IMR-90 (cell line): ENCODE measurements around the gene TBPL2. TPM values are rescaled to one million over a fixed set of nuclear protein-coding genes. Genes with fewer than 3 reads are reported as not detected.

Experiments
- ATAC-seq: fragments of 200-7000 bp; cut with Tn5 transposase; 2 replicates; pipeline ENCODE4 v1.9.1; 2020; ENCODE audit warnings: low read depth, mild to moderate bottlenecking, moderate library complexity
- BruUV-seq: library from RNA; stranded (reverse); fragments of 400-500 nt; replicated peaks from 2 replicates; lab custom pipeline; 2021; lab: Mats Ljungman, UMichigan
- CTCF ChIA-PET: fragments of 300-600 bp; formaldehyde crosslinking; extraction: SDS; loops from one replicate; lab custom pipeline; 2021; ENCODE audit warnings: antibody characterized with exemption; lab: Yijun Ruan, JAX
- POLR2A ChIA-PET: fragments of 300-600 bp; sonication (Branson Sonifier 250); formaldehyde crosslinking; loops from one replicate; lab custom pipeline; 2022; ENCODE audit warnings: antibody characterized with exemption; ENCODE audit not compliant: unreplicated experiment; lab: Charles Lee
- DNase-seq: peaks from one replicate; pipeline ENCODE4 v3.0.0; 2013
- H2AFZ ChIP-seq: replicated peaks from 2 replicates; pipeline ENCODE3; 2013; ENCODE audit warnings: low read length, mild to moderate bottlenecking; ENCODE audit not compliant: poor library complexity
- H2AK5ac ChIP-seq: 2 replicates; pipeline ENCODE4 v1.6.1; 2013; ENCODE audit warnings: low read depth, low read length, inconsistent platforms
- H2AK9ac ChIP-seq: replicated peaks from 2 replicates; pipeline ENCODE3; 2013; ENCODE audit warnings: mild to moderate bottlenecking, low read depth, low read length, moderate library complexity; ENCODE audit not compliant: poor library complexity
- H2BK120ac ChIP-seq: 2 replicates; pipeline ENCODE4 v1.6.1; 2013; ENCODE audit warnings: low read depth, low read length, inconsistent platforms
- H2BK15ac ChIP-seq: 3 replicates; pipeline ENCODE4 v1.6.1; 2013; ENCODE audit warnings: low read depth, low read length, inconsistent platforms
- H2BK20ac ChIP-seq: 2 replicates; pipeline ENCODE4 v1.6.1; 2013; ENCODE audit warnings: low read depth, mild to moderate bottlenecking, inconsistent platforms, low read length, moderate library complexity
- H2BK5ac ChIP-seq: 2 replicates; pipeline ENCODE4 v1.6.1; 2013; ENCODE audit warnings: mild to moderate bottlenecking, low read depth, low read length, inconsistent platforms; ENCODE audit not compliant: poor library complexity, severe bottlenecking
- H3K14ac ChIP-seq: replicated peaks from 2 replicates; pipeline ENCODE4 v1.6.1; 2013; ENCODE audit warnings: low read depth, low read length, inconsistent platforms
- H3K18ac ChIP-seq: 2 replicates; pipeline ENCODE4 v1.6.1; 2013; ENCODE audit warnings: low read depth, low read length, control low read depth
- H3K23ac ChIP-seq: 2 replicates; pipeline ENCODE4 v1.6.1; 2013; ENCODE audit warnings: low read depth, low read length, inconsistent platforms
- H3K27ac ChIP-seq: 2 replicates; pipeline ENCODE4 v1.5.1; 2013; ENCODE audit warnings: mild to moderate bottlenecking, control low read depth, low read length; ENCODE audit not compliant: insufficient read depth
- H3K27me3 ChIP-seq: 2 replicates; pipeline ENCODE4 v1.6.1; 2013; ENCODE audit warnings: low read length; ENCODE audit not compliant: control insufficient read depth, insufficient read depth
- H3K36me3 ChIP-seq: 2 replicates; pipeline ENCODE4 v1.6.1; 2013; ENCODE audit warnings: low read length, mixed read lengths; ENCODE audit not compliant: control insufficient read depth, insufficient read depth
- H3K4ac ChIP-seq: 2 replicates; pipeline ENCODE4 v1.6.1; 2013; ENCODE audit warnings: low read depth, low read length, inconsistent platforms
- H3K4me1 ChIP-seq: 2 replicates; pipeline ENCODE4 v1.6.1; 2013; ENCODE audit warnings: low read length, mixed read lengths; ENCODE audit not compliant: control insufficient read depth, insufficient read depth
- H3K4me2 ChIP-seq: 2 replicates; pipeline ENCODE4 v1.6.1; 2013; ENCODE audit warnings: low read depth, mild to moderate bottlenecking, control low read depth, low read length, moderate library complexity
- H3K4me3 ChIP-seq: 2 replicates; pipeline ENCODE4 v1.5.1; 2013; ENCODE audit warnings: low read depth, mild to moderate bottlenecking, control low read depth, low read length, moderate library complexity; ENCODE audit not compliant: insufficient read depth
- H3K56ac ChIP-seq: 2 replicates; pipeline ENCODE4 v1.6.1; 2013; ENCODE audit warnings: low read length, inconsistent platforms; ENCODE audit not compliant: insufficient read depth; ENCODE audit errors: extremely low read depth
- H3K79me1 ChIP-seq, 2 experiments: 2 replicates each; pipeline ENCODE4 v1.6.1; 2013; ENCODE audit warnings: low read length in 2 of 2, inconsistent platforms in 1 of 2, low read depth in 1 of 2
- H3K9ac ChIP-seq: 2 replicates; pipeline ENCODE4 v1.6.1; 2013; ENCODE audit warnings: low read depth, low read length, control low read depth
- H3K9me1 ChIP-seq: 2 replicates; pipeline ENCODE4 v1.6.1; 2013; ENCODE audit warnings: low read length, inconsistent platforms; ENCODE audit not compliant: insufficient read depth
- H3K9me3 ChIP-seq: 2 replicates; pipeline ENCODE4 v1.6.1; 2013; ENCODE audit warnings: low read length; ENCODE audit not compliant: control insufficient read depth, insufficient read depth
- H4K20me1 ChIP-seq: 2 replicates; pipeline ENCODE4 v1.6.1; 2013; ENCODE audit warnings: low read length, inconsistent platforms; ENCODE audit not compliant: insufficient read depth
- H4K5ac ChIP-seq: 2 replicates; pipeline ENCODE4 v1.6.1; 2013; ENCODE audit warnings: mild to moderate bottlenecking, low read depth, low read length, control low read depth
- H4K8ac ChIP-seq, 2 experiments: 2 replicates each; pipeline ENCODE4 v1.6.1; 2013; ENCODE audit warnings: low read depth in 2 of 2, low read length in 2 of 2, control low read depth in 1 of 2, inconsistent platforms in 1 of 2
- H4K91ac ChIP-seq: 2 replicates; pipeline ENCODE4 v1.6.1; 2013; ENCODE audit warnings: low read depth, low read length, inconsistent platforms; ENCODE audit not compliant: insufficient read depth
- BHLHE40 ChIP-seq: fragments of 150-350 bp; IDR thresholded peaks from 2 replicates; pipeline ENCODE4 v1.6.1; 2016; ENCODE audit warnings: mild to moderate bottlenecking, low read depth, low read length
- CEBPB ChIP-seq: IDR thresholded peaks from 2 replicates; pipeline ENCODE4 v1.6.1; 2012; ENCODE audit warnings: low read depth, low read length, improper control_type of control experiment
- CTCF ChIP-seq: conservative IDR thresholded peaks from 2 replicates; pipeline ENCODE4 v1.5.1; 2012; ENCODE audit warnings: mild to moderate bottlenecking, low read depth, low read length, improper control_type of control experiment
- FOS ChIP-seq: fragments of 150-350 bp; IDR thresholded peaks from 2 replicates; pipeline ENCODE4 v1.6.1; 2016; ENCODE audit warnings: low read depth, low read length
- MAFK ChIP-seq: IDR thresholded peaks from 2 replicates; pipeline ENCODE4 v1.6.1; 2012; ENCODE audit warnings: low read depth, low read length, improper control_type of control experiment
- MAZ ChIP-seq: IDR thresholded peaks from 2 replicates; pipeline ENCODE4 v1.6.1; 2012; ENCODE audit warnings: low read depth, mild to moderate bottlenecking, low read length, improper control_type of control experiment, moderate library complexity, borderline replicate concordance
- MXI1 ChIP-seq: IDR thresholded peaks from 2 replicates; pipeline ENCODE4 v1.6.1; 2012; ENCODE audit warnings: low read depth, mild to moderate bottlenecking, low read length, moderate library complexity, borderline replicate concordance
- NFE2L2 ChIP-seq: fragments of 150-350 bp; IDR thresholded peaks from 2 replicates; pipeline ENCODE4 v1.6.1; 2016; ENCODE audit warnings: low read depth, mild to moderate bottlenecking, low read length
- POLR2A ChIP-seq: IDR thresholded peaks from 2 replicates; pipeline ENCODE4 v1.6.1; 2012; ENCODE audit warnings: mild to moderate bottlenecking, low read depth, low read length
- RAD21 ChIP-seq: IDR thresholded peaks from 2 replicates; pipeline ENCODE4 v1.6.1; 2012; ENCODE audit warnings: low read length, improper control_type of control experiment
- RCOR1 ChIP-seq: IDR thresholded peaks from 2 replicates; pipeline ENCODE4 v1.6.1; 2012; ENCODE audit warnings: mild to moderate bottlenecking, low read length, improper control_type of control experiment; ENCODE audit not compliant: insufficient replicate concordance
- SMC3 ChIP-seq: fragments of 150-350 bp; IDR thresholded peaks from 2 replicates; pipeline ENCODE4 v1.6.1; 2016; ENCODE audit warnings: low read depth, mild to moderate bottlenecking, antibody characterized with exemption, low read length, moderate library complexity
- USF2 ChIP-seq: fragments of 150-350 bp; IDR thresholded peaks from 2 replicates; pipeline ENCODE4 v1.6.1; 2017; ENCODE audit warnings: mild to moderate bottlenecking, antibody characterized with exemption, low read length, low read depth
- WGBS, 2 experiments: methylation state at CpG; one replicate each; pipeline versions ENCODE4 v1.1.5 to v1.1.7; 2013; ENCODE audit warnings: missing lambda C conversion rate in 2 of 2; ENCODE audit not compliant: insufficient read length in 1 of 2; ENCODE audit errors: extremely low coverage in 2 of 2; 5-methylcytosine and 5-hydroxymethylcytosine counted together
- dilution Hi-C: fragments of 300-500 bp; cut with HindIII; formaldehyde crosslinking; loops from one replicate; pipeline ENCODE4 v1.14.3; 2018; ENCODE audit warnings: low sequenced_read_pairs; ENCODE audit not compliant: unreplicated experiment
- in situ Hi-C: fragments of 300-500 bp; cut with MboI; formaldehyde crosslinking; loops from 3 replicates; pipeline ENCODE4 v1.14.3; 2019; ENCODE audit warnings: low sequenced_read_pairs, inconsistent platforms, mixed read lengths
- intact Hi-C: fragments of 100-400 bp; cut with micrococcal nuclease; formaldehyde crosslinking; loops from 2 replicates; pipeline ENCODE4 v1.10.0; 2022
- polyA plus RNA-seq, 3 experiments: library from polyadenylated mRNA; depleted of rRNA; stranded (reverse); fragments of >200 nt; gene quantifications; 2 replicates each; pipeline ENCODE4 v1.2.3, GENCODE V29; 2012; ENCODE audit warnings: low replicate concordance in 1 of 3
- total RNA-seq: library from RNA; depleted of rRNA; stranded (reverse); fragments of >200 nt; gene quantifications from 2 replicates; pipeline ENCODE4 v1.2.3, GENCODE V29; 2012

Gene TBPL2
- total and polyA plus RNA-seq, 2 of the 4 experiments (the other 2 are of a cell fraction): not detected

- TF ChIP-seq CEBPB (no peak), FOS (no peak), MXI1 (peak; percentile 80; the same call in 1 of the 2 replicates), POLR2A (peak; percentile 88)
These were observed 28.7 kb downstream of the TBPL2 start, which contains the start of gene ATG14 (continued) for GRCh38 chr14:55411426-55412389.

- Histone ChIP-seq H3K4me1 (peaks cover 2% of the 10 kb centered on the region; the same call in 1 of the 2 replicates), H3K9ac (peak overlapping the region; percentile 84), H3K4me3 (peak overlapping the region; percentile 77), H3K23ac (no peak overlapping the region; the same call in 1 of the 2 replicates), H2BK15ac (no peak overlapping the region), H2AK9ac (no peak overlapping the region), H3K56ac (no peak overlapping the region), H3K27me3 (no peaks in the 10 kb centered on the region), H4K91ac (no peak overlapping the region), H3K9me1 (no peaks in the 10 kb centered on the region; the same call in none of the 2 replicates), H3K4ac (peak overlapping the region; percentile 1; the same call in 1 of the 2 replicates), H2BK120ac (no peak overlapping the region), H3K36me3 (no peaks in the 10 kb centered on the region), H3K14ac (no peak overlapping the region), H3K79me1 (peaks cover 18 to 23% of the 10 kb centered on the region in 2 experiments), H3K9me3 (no peaks in the 10 kb centered on the region), H4K5ac (no peak overlapping the region; the same call in 1 of the 2 replicates), H4K20me1 (no peaks in the 10 kb centered on the region), H2AFZ (peak overlapping the region; percentile 93), H2AK5ac (no peak overlapping the region), H3K18ac (no peak overlapping the region), H4K8ac (peak overlapping the region; percentile 85 to 97), H2BK20ac (no peak overlapping the region), H3K27ac (no peak overlapping the region; the same call in 1 of the 2 replicates), H3K4me2 (peak overlapping the region; percentile 92), H2BK5ac (no peak overlapping the region)
- dilution Hi-C loops: no loop called here
- intact Hi-C loops: loop anchor here (2.0 kb wide), 1 partner anchor 142 kb away; no protein-coding TSS in a partner anchor
- no peak for TF ChIP-seq FOS
- TF ChIP-seq RCOR1: no peak
- TF ChIP-seq MAFK: no peak
- TF ChIP-seq MXI1: no peak
- TF ChIP-seq USF2: no peak
- no peak for TF ChIP-seq SMC3
- no peak for TF ChIP-seq BHLHE40
- TF ChIP-seq RAD21: no peak
- no peak for TF ChIP-seq NFE2L2
- TF ChIP-seq MAZ: no peak
- no peak for TF ChIP-seq CTCF
- in situ Hi-C loops: no loop called here
- DNase-seq: no peak
- CTCF ChIA-PET: interaction anchor here (1.0 kb wide), 1 partner anchor 22 kb away, joined by 3 read pairs; no protein-coding TSS in a partner anchor
- POLR2A ChIA-PET: no interaction called here
- BruUV-seq: no TSS peak
- no peak for ATAC-seq
- WGBS, 2 experiments: no CpG with 5 or more reads among the region's 4 CpGs
These were observed 29.5 kb downstream of the TBPL2 start for GRCh38 chr14:55410876-55411275.
